NCI-H526 (cell line): Measurements from ENCODE around the gene NCOA3.
"Not testable (repeated sequence)": the region's sequence is repeated elsewhere in the genome, so short reads cannot be mapped to it uniquely, and the experiment has no call there.

Experiments
- DNase-seq, 2 experiments: peaks; one replicate each; lab custom pipeline; 2025; lab: John Stamatoyannopoulos, UW

NCOA3 gene

GRCh38 chr20:47501482-47502270 is at the start of gene NCOA3:
TSS of gene NCOA3 (plus strand) at chr20:47501887. CDS start at chr20:47622248, 120,361 bp downstream.
- DNase-seq = peak; percentile 96 to 100

GRCh38 chr20:47452736-47453161 is 48.9 kb upstream of the NCOA3 start:
- DNase-seq = no peak

GRCh38 chr20:47453167-47453782 is 48.4 kb upstream of the NCOA3 start:
- DNase-seq = no peak

- no peak for DNase-seq
Observed at GRCh38 chr20:47454298-47455132, 47.2 kb upstream of the NCOA3 start.

GRCh38 chr20:47455133-47456040 is 46.3 kb upstream of the NCOA3 start:
- DNase-seq = no peak

GRCh38 chr20:47456041-47456537 is 45.6 kb upstream of the NCOA3 start:
- no peak for DNase-seq

GRCh38 chr20:47456952-47457724 is 44.5 kb upstream of the NCOA3 start:
- no peak for DNase-seq

GRCh38 chr20:47458280-47459050 is 43.2 kb upstream of the NCOA3 start:
- DNase-seq = not testable (repeated sequence)

GRCh38 chr20:47459344-47460073 is 42.2 kb upstream of the NCOA3 start:
- no peak for DNase-seq

- DNase-seq = not testable (repeated sequence)
Observed at GRCh38 chr20:47460761-47461112, 41.0 kb upstream of the NCOA3 start.

- no peak for DNase-seq
Observed at GRCh38 chr20:47461120-47461685, 40.5 kb upstream of the NCOA3 start.

GRCh38 chr20:47461906-47462305 is 39.8 kb upstream of the NCOA3 start:
- not testable (repeated sequence) for DNase-seq

- DNase-seq = no peak
Observed at GRCh38 chr20:47464380-47465101, 37.1 kb upstream of the NCOA3 start.

- DNase-seq = no peak
Observed at GRCh38 chr20:47465335-47466090, 36.2 kb upstream of the NCOA3 start.

GRCh38 chr20:47466213-47466612 is 35.5 kb upstream of the NCOA3 start:
- no peak for DNase-seq

GRCh38 chr20:47466704-47467459 is 34.8 kb upstream of the NCOA3 start:
- no peak for DNase-seq
